ENCODE measurements around the gene DPP6.

GRCh38 chr7:154330318-154330717 lies 278.1 kb downstream of the DPP6 start:
- TF ChIP-seq CTCF (IDR thresholded peaks at IDR 0.05) (no peak), POLR2AphosphoS5 (IDR thresholded peaks at IDR 0.05) (no peak)
